Testis (tissue), 3 donors: Measurements from ENCODE around the gene SDCBP2. TPM values are rescaled to one million over a fixed set of nuclear protein-coding genes. Genes with fewer than 3 reads are reported as not detected.

Source experiments
- DNase-seq: peaks from one replicate; pipeline ENCODE4 v3.0.0-alpha.2; 2019
- H3K27ac ChIP-seq, 2 donors: fragments of 200-600 bp; sonication (generic); one replicate each; pipeline ENCODE4 v1.5.1; 2019
- H3K27me3 ChIP-seq: fragments of 200-600 bp; sonication (generic); one replicate; pipeline ENCODE4 v1.5.1; 2019
- H3K36me3 ChIP-seq: fragments of 200-600 bp; sonication (generic); one replicate; pipeline ENCODE4 v1.5.1; 2017; ENCODE audit warnings: low read depth; ENCODE audit errors: missing control alignments
- H3K4me1 ChIP-seq: fragments of 200-600 bp; sonication (generic); one replicate; pipeline ENCODE4 v1.5.1; 2019
- H3K4me3 ChIP-seq, 2 donors: fragments of 200-600 bp; sonication (generic); one replicate each; pipeline ENCODE4 v1.5.1; 2017 to 2019
- H3K9me3 ChIP-seq: fragments of 200-600 bp; sonication (generic); one replicate; pipeline ENCODE4 v1.5.1; 2017
- CTCF ChIP-seq, 3 experiments: fragments of 450-650 bp in 2 of 3; fragments of 200-600 bp in 1 of 3; sonication (generic) in 1 of 3; IDR thresholded peaks; one replicate each; pipeline ENCODE4 v1.5.1; 2016 to 2019; ENCODE audit warnings: antibody characterized with exemption in 3 of 3, mild to moderate bottlenecking in 2 of 3, moderate library complexity in 1 of 3
- POLR2A ChIP-seq: fragments of 450-650 bp; IDR thresholded peaks from one replicate; pipeline ENCODE4 v1.6.1; 2017; ENCODE audit warnings: antibody characterized with exemption, mild to moderate bottlenecking, moderate library complexity
- WGBS, 2 donors: methylation state at CpG; one replicate each; pipeline ENCODE4 v1.1.5; 2018; 5-methylcytosine and 5-hydroxymethylcytosine counted together
- intact Hi-C: fragments of 100-400 bp; cut with DNase I; formaldehyde crosslinking; loops from one replicate; pipeline ENCODE4 v1.15.1; 2023; ENCODE audit warnings: low total_unique reads
- polyA plus RNA-seq: library from polyadenylated mRNA; stranded (reverse); fragments of 350-450 nt; fragmentation: Illumina TruSeq; extraction: RNeasy Lipid Tissue Mini Kit (QIAGEN cat#74804); gene quantifications from one replicate; pipeline ENCODE4 v1.2.3, GENCODE V29; 2014; ENCODE audit warnings: low read depth, low replicate concordance; ENCODE audit not compliant: insufficient read depth
- total RNA-seq, 2 donors: library from RNA; depleted of rRNA; stranded (reverse); fragments of >200 nt; gene quantifications; one replicate each; pipeline ENCODE4 v1.2.3, GENCODE V29; 2016

SDCBP2 gene
- total and polyA plus RNA-seq, 3 donors from 2014 or later, result 5.5 to 10.9 (median 6.4) TPM

GRCh38 chr20:1369970-1370369, 41.0 kb upstream of the SDCBP2 start:
- DNase-seq, result no peak

GRCh38 chr20:1368448-1369199, 39.7 kb upstream of the SDCBP2 start:
- no peaks in the 10 kb centered on the region for H3K4me1 ChIP-seq
- no peak for TF ChIP-seq POLR2A
- 62 to 75% methylated on average over 7 of the region's 7 CpGs for WGBS, 2 donors
- intact Hi-C loops, result no loop called here
- no peaks in the 10 kb centered on the region for H3K9me3 ChIP-seq
- no peak overlapping the region for H3K27ac ChIP-seq
- no peaks in the 10 kb centered on the region for H3K36me3 ChIP-seq
- DNase-seq, result no peak
- no peak overlapping the region for H3K4me3 ChIP-seq
- H3K27me3 ChIP-seq, result no peaks in the 10 kb centered on the region

More at GRCh38 chr20:1369970-1370369, 41.0 kb upstream of the SDCBP2 start:
- Histone ChIP-seq H3K4me1 (no peaks in the 10 kb centered on the region), H3K9me3 (no peaks in the 10 kb centered on the region), H3K4me3 (no peak overlapping the region), H3K36me3 (no peaks in the 10 kb centered on the region), H3K27me3 (no peaks in the 10 kb centered on the region), H3K27ac (no peak overlapping the region)
- intact Hi-C loops, result no loop called here
- no peak for TF ChIP-seq POLR2A
- no peak for TF ChIP-seq CTCF (IDR thresholded peaks at IDR 0.05)
- WGBS, 2 donors, result 91 to 96% methylated on average over 3 of the region's 3 CpGs

DNA sequence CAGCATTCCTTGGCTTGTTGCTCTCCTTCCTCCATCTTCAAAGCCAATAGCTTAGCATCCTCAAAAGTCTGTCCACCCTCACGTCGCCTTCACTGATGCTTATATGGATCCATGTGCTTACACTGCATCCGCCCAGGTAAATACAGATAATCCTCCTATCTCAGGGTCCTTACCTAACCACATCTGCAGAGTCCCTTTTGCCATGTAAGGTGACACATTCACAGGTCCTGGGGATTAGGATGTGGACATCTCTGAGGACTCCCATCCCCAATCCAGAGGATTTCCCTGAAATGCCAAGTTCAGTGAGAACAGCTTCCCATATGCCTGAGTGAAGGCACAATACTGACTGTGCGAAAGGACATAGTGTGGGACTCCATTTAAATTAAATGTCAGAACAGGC, 38.5 kb upstream of the SDCBP2 start:
- no peak for DNase-seq
- TF ChIP-seq POLR2A, result no peak
- no peak for TF ChIP-seq CTCF (IDR thresholded peaks at IDR 0.05)
- H3K27ac ChIP-seq, result no peak overlapping the region
- H3K36me3 ChIP-seq, result no peaks in the 10 kb centered on the region
- H3K4me1 ChIP-seq, result no peaks in the 10 kb centered on the region
- 97 to 98% methylated on average over 4 of the region's 4 CpGs for WGBS, 2 donors
- intact Hi-C loops, result no loop called here
- no peaks in the 10 kb centered on the region for H3K9me3 ChIP-seq
- H3K27me3 ChIP-seq, result no peaks in the 10 kb centered on the region
- no peak overlapping the region for H3K4me3 ChIP-seq

DNA sequence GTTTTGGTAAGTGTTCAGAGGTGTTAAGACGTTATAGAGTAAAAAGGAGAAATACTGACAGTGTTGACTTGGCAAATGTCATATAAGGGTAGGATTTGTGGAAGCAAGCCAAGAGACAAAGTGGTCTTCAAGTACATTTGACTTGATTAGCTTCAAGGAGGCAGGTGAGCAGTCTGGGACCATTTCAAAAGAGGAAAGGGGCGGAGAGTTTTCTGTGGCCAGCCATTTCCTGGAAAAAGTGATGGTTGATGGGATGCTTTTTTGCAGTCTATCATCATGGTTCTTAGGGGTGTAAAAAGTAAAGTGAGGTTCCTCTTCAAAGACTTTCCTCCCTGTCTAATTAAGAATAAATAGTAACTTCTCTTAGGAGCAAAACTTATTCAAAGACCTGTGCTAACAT, 35.2 kb upstream of the SDCBP2 start:
- TF ChIP-seq CTCF (IDR thresholded peaks at IDR 0.05) (no peak), POLR2A (no peak)
- DNase-seq, result no peak

DNA sequence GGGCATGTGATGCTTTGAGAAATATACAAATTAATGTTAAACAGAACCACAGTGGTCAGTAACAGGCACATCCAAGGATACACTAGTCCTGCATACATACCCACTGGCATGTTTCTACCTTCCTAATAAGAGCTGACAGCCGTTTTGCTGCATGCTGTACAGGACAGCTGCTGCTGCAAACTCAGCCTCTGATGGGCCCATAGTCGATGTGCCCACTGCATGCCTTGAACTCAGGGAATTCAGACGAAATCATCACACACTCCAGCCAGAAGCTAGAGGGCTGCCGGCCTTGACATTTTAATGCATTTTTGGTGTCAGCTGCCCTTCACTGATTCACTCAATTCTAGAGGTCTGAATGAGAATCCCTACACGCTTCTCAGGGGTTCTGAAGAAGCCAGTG, 34.6 kb upstream of the SDCBP2 start:
- no peak for TF ChIP-seq POLR2A
- no peak for TF ChIP-seq CTCF (IDR thresholded peaks at IDR 0.05)
- no peaks in the 10 kb centered on the region for H3K27me3 ChIP-seq
- H3K36me3 ChIP-seq, result no peaks in the 10 kb centered on the region
- intact Hi-C loops, result no loop called here
- 76 to 88% methylated on average over 4 to 5 of the region's 5 CpGs for WGBS, 2 donors
- H3K4me1 ChIP-seq, result no peaks in the 10 kb centered on the region
- no peak overlapping the region for H3K4me3 ChIP-seq
- H3K27ac ChIP-seq, result no peak overlapping the region
- no peaks in the 10 kb centered on the region for H3K9me3 ChIP-seq
- DNase-seq, result no peak

More for the DNA sequence above, 35.2 kb upstream of the SDCBP2 start:
- 61 to 83% methylated on average over 2 of the region's 2 CpGs for WGBS, 2 donors
- Histone ChIP-seq H3K9me3 (no peaks in the 10 kb centered on the region), H3K4me1 (no peaks in the 10 kb centered on the region), H3K27me3 (no peaks in the 10 kb centered on the region), H3K4me3 (no peak overlapping the region), H3K36me3 (no peaks in the 10 kb centered on the region), H3K27ac (no peak overlapping the region)
- intact Hi-C loops, result no loop called here
